A673 (cell line): ENCODE measurements around the gene CHRNB1. TPM values are rescaled to one million over a fixed set of nuclear protein-coding genes. Genes with fewer than 3 reads are reported as not detected.

Experiments used
- BruUV-seq: library from RNA; stranded (reverse); fragments of 400-500 nt; replicated peaks from 2 replicates; lab custom pipeline; 2021; lab: Mats Ljungman, UMichigan
- CTCF ChIA-PET: fragments of 300-600 bp; sonication (Branson Sonifier 250); formaldehyde crosslinking; loops from one replicate; lab custom pipeline; 2022; ENCODE audit warnings: antibody characterized with exemption; lab: Charles Lee
- POLR2A ChIA-PET: fragments of 300-600 bp; sonication (Branson Sonifier 250); formaldehyde crosslinking; loops from one replicate; lab custom pipeline; 2022; ENCODE audit warnings: antibody characterized with exemption; ENCODE audit not compliant: low non-redundant PET; lab: Charles Lee
- DNase-seq: peaks from one replicate; pipeline ENCODE4 v3.0.0-alpha.2; 2015; ENCODE audit warnings: low spot score
- H3K27ac ChIP-seq: fragments of 200-600 bp; sonication (generic); 2 replicates; pipeline ENCODE4 v1.5.1; 2016; ENCODE audit warnings: mixed run types, low read depth, mild to moderate bottlenecking, mixed read lengths, antibody characterized with exemption, low read length; ENCODE audit not compliant: poor library complexity, severe bottlenecking
- H3K27me3 ChIP-seq: fragments of 200-600 bp; sonication (generic); replicated peaks from 2 replicates; pipeline ENCODE4 v1.6.1; 2017; ENCODE audit warnings: mixed run types, low read depth, mild to moderate bottlenecking, mixed read lengths, antibody characterized with exemption, low read length; ENCODE audit not compliant: insufficient read depth, poor library complexity
- H3K36me3 ChIP-seq: fragments of 200-600 bp; sonication (generic); 2 replicates; pipeline ENCODE4 v1.6.1; 2016; ENCODE audit warnings: mixed run types, mild to moderate bottlenecking, mixed read lengths, antibody characterized with exemption, low read length; ENCODE audit not compliant: insufficient read depth, poor library complexity, severe bottlenecking
- H3K4me1 ChIP-seq: fragments of 200-600 bp; sonication (generic); 2 replicates; pipeline ENCODE4 v1.6.1; 2017; ENCODE audit warnings: mixed run types, mild to moderate bottlenecking, mixed read lengths, antibody characterized with exemption, low read length; ENCODE audit not compliant: insufficient read depth, poor library complexity, severe bottlenecking
- H3K4me3 ChIP-seq: fragments of 200-600 bp; sonication (generic); 2 replicates; pipeline ENCODE4 v1.5.1; 2016; ENCODE audit warnings: low read depth, mixed run types, mild to moderate bottlenecking, mixed read lengths, low read length; ENCODE audit not compliant: poor library complexity, severe bottlenecking
- H3K9me3 ChIP-seq: fragments of 200-600 bp; sonication (generic); 2 replicates; pipeline ENCODE4 v1.6.1; 2016; ENCODE audit warnings: mixed run types, low read depth, mild to moderate bottlenecking, mixed read lengths, antibody characterized with exemption, low read length; ENCODE audit not compliant: poor library complexity, severe bottlenecking
- EZH2 ChIP-seq: fragments of 200-600 bp; sonication (generic); IDR thresholded peaks from 2 replicates; pipeline ENCODE4 v1.6.1; 2017; ENCODE audit warnings: borderline replicate concordance, low read depth, mild to moderate bottlenecking, mixed read lengths, antibody characterized with exemption, low read length; ENCODE audit not compliant: poor library complexity, severe bottlenecking
- intact Hi-C: fragments of 100-400 bp; cut with micrococcal nuclease; formaldehyde crosslinking; loops from one replicate; pipeline ENCODE4 v1.10.0; 2022; ENCODE audit not compliant: unreplicated experiment
- total RNA-seq: library from RNA; stranded (reverse); gene quantifications from 2 replicates; pipeline ENCODE4 v1.2.3, GENCODE V29; 2021
- TF ChIP-seq, protein P1 (sequence below): fragments of 300-800, 200-600 bp; sonication (generic); conservative IDR thresholded peaks from 2 replicates; pipeline ENCODE4 v1.5.1; 2017; ENCODE audit warnings: low read depth, mild to moderate bottlenecking, antibody characterized with exemption, low read length, moderate library complexity, mixed read lengths

Gene CHRNB1
- total RNA-seq, 1 experiment from 2014 or later = 5.2 TPM

- TF ChIP-seq EZH2 = no peak
- TF ChIP-seq, protein P1, sequence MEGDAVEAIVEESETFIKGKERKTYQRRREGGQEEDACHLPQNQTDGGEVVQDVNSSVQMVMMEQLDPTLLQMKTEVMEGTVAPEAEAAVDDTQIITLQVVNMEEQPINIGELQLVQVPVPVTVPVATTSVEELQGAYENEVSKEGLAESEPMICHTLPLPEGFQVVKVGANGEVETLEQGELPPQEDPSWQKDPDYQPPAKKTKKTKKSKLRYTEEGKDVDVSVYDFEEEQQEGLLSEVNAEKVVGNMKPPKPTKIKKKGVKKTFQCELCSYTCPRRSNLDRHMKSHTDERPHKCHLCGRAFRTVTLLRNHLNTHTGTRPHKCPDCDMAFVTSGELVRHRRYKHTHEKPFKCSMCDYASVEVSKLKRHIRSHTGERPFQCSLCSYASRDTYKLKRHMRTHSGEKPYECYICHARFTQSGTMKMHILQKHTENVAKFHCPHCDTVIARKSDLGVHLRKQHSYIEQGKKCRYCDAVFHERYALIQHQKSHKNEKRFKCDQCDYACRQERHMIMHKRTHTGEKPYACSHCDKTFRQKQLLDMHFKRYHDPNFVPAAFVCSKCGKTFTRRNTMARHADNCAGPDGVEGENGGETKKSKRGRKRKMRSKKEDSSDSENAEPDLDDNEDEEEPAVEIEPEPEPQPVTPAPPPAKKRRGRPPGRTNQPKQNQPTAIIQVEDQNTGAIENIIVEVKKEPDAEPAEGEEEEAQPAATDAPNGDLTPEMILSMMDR = no peak
- POLR2A ChIA-PET = no interaction called here
Measured at GRCh38 chr17:7428557-7428956, 16.3 kb upstream of the CHRNB1 start, which contains the start of gene SPEM3. Gene SPEM3 (plus strand): TSS chr17:7428857. CDS start chr17:7428903, 46 bp downstream.

GRCh38 chr17:7429722-7430121 is 15.1 kb upstream of the CHRNB1 start:
- Histone ChIP-seq H3K27me3 (no peaks in the 10 kb centered on the region), H3K4me3 (no peak overlapping the region), H3K4me1 (no peaks in the 10 kb centered on the region), H3K9me3 (no peaks in the 10 kb centered on the region), H3K27ac (no peak overlapping the region), H3K36me3 (no peaks in the 10 kb centered on the region)
- BruUV-seq = no TSS peak
- TF ChIP-seq EZH2 = no peak
- TF ChIP-seq, protein P1 = no peak
- intact Hi-C loops = no loop called here
- ChIA-PET CTCF (no interaction called here), POLR2A (no interaction called here)
- DNase-seq = no peak

More at GRCh38 chr17:7428557-7428956, 16.3 kb upstream of the CHRNB1 start, which contains the start of gene SPEM3:
- intact Hi-C loops = no loop called here
- Histone ChIP-seq H3K27ac (no peak within 1 kb of the TSS), H3K36me3 (no peaks in the 10 kb centered on the region), H3K27me3 (no peaks in the 10 kb centered on the region), H3K4me1 (no peaks in the 10 kb centered on the region), H3K4me3 (no peak within 1 kb of the TSS), H3K9me3 (no peaks in the 10 kb centered on the region)
- no peak for DNase-seq
- no TSS peak for BruUV-seq
- CTCF ChIA-PET = no interaction called here

DNA sequence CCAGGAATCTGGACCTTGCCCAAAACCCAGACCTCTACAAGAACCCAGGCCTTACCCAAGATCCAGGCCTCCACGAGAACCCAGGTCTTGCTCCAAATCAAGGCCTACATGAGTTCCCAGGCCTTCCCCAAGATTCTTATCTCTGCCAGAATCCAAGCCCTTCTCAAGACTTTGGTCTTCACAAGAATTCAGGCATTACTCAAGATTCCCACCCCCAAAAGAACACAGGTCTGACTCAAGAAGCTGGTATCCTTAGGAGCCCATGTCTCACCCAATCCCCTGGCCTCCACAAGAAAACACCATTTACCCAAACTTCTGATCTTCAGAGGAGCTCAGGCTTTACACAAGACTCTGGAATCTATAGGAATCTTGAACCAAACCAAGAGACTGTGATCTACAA is 13.6 kb upstream of the CHRNB1 start:
- intact Hi-C loops = no loop called here
- Histone ChIP-seq H3K4me3 (no peak overlapping the region), H3K9me3 (no peaks in the 10 kb centered on the region), H3K4me1 (peaks cover 8% of the 10 kb centered on the region), H3K27ac (no peak overlapping the region), H3K27me3 (no peaks in the 10 kb centered on the region), H3K36me3 (no peaks in the 10 kb centered on the region)
- no peak for DNase-seq
- ChIA-PET POLR2A (no interaction called here), CTCF (interaction anchor here (1.0 kb wide), 1 partner anchor 129 kb away, joined by 5 read pairs; no protein-coding TSS in a partner anchor)
- TF ChIP-seq, protein P1 = no peak
- no peak for TF ChIP-seq EZH2
- no TSS peak for BruUV-seq
